A549 (cell line): ENCODE measurements around the gene AFF3. TPM values are rescaled to one million over a fixed set of nuclear protein-coding genes. Genes with fewer than 3 reads are reported as not detected.

Source experiments
- ATAC-seq, 2 experiments: fragments of 200-7000 bp in 1 of 2; fragments of >200 bp in 1 of 2; cut with Nextera tagmentation in 1 of 2; cut with Tn5 transposase in 1 of 2; 3 replicates each; pipeline versions ENCODE4 v1.8.0 to v1.9.1; 2018 to 2020; ENCODE audit warnings: mild to moderate bottlenecking in 1 of 2, moderate library complexity in 1 of 2
- CTCF ChIA-PET: fragments of 300-600 bp; sonication (Branson Sonifier 250); formaldehyde crosslinking; extraction: SDS; loops from one replicate; lab custom pipeline; 2021; ENCODE audit warnings: antibody characterized with exemption, inconsistent platforms; lab: Yijun Ruan, JAX
- POLR2A ChIA-PET: fragments of 350-600 bp; formaldehyde crosslinking; extraction: SDS; loops from one replicate; lab custom pipeline; 2021; ENCODE audit warnings: antibody characterized with exemption, inconsistent platforms; lab: Yijun Ruan, JAX
- DNase-seq, 2 experiments: peaks; one replicate each; pipeline versions ENCODE4 v3.0.0 to v3.0.0-alpha.2; 2011 to 2016; ENCODE audit warnings: low read depth in 1 of 2, low spot score in 1 of 2
- FAIRE-seq: peaks from 2 replicates; lab custom pipeline; 2011; peaks lifted over from hg19 to GRCh38; lab: Jason Lieb, UNC
- H3K27ac ChIP-seq, 2 experiments: fragments of >200 bp; sonication (Bioruptor Twin); formaldehyde crosslinking; 3 replicates each; pipeline ENCODE4 v1.5.1; 2016 to 2017
- H3K4me1 ChIP-seq: fragments of >200 bp; sonication (Bioruptor Twin); formaldehyde crosslinking; 3 replicates; pipeline ENCODE4 v1.6.1; 2016
- H3K4me2 ChIP-seq: fragments of >200 bp; sonication (Bioruptor Twin); formaldehyde crosslinking; 3 replicates; pipeline ENCODE4 v1.6.1; 2016
- H3K4me3 ChIP-seq: fragments of >200 bp; sonication (Bioruptor Twin); formaldehyde crosslinking; 3 replicates; pipeline ENCODE4 v1.5.1; 2016
- H3K9me3 ChIP-seq: fragments of >200 bp; sonication (Bioruptor Twin); formaldehyde crosslinking; 3 replicates; pipeline ENCODE4 v1.6.1; 2016
- ATOH8 ChIP-seq: fragments of 250-450 bp; sonication (Bioruptor Pico); IDR thresholded peaks from 2 replicates; pipeline ENCODE4 v1.5.0; 2020; ENCODE audit warnings: low read depth, mild to moderate bottlenecking, moderate library complexity
- CBX2 ChIP-seq: fragments of 200-600 bp; sonication (generic); IDR thresholded peaks from 2 replicates; pipeline ENCODE4 v1.6.1; 2016; ENCODE audit warnings: low read depth, mild to moderate bottlenecking, borderline replicate concordance
- CEBPB ChIP-seq, 2 experiments: fragments of >200 bp in 1 of 2; sonication (Bioruptor Twin) in 1 of 2; formaldehyde crosslinking in 1 of 2; IDR thresholded peaks; 2 replicates each; pipeline ENCODE4 v1.6.1; 2012 to 2016
- CHD4 ChIP-seq: fragments of 200-600 bp; sonication (generic); IDR thresholded peaks from 2 replicates; pipeline ENCODE4 v1.6.1; 2016; ENCODE audit warnings: antibody characterized with exemption, mild to moderate bottlenecking, borderline replicate concordance
- CTCF ChIP-seq: fragments of >200 bp; sonication (Bioruptor Twin); formaldehyde crosslinking; IDR thresholded peaks from 3 replicates; pipeline ENCODE4 v1.5.1; 2016
- GATA3 ChIP-seq: IDR thresholded peaks from 2 replicates; pipeline ENCODE4 v1.6.1; 2012; ENCODE audit warnings: borderline replicate concordance
- HMGXB4 ChIP-seq: fragments of 250-450 bp; sonication (Bioruptor Pico); IDR thresholded peaks from 2 replicates; pipeline ENCODE4 v1.5.0; 2021; ENCODE audit warnings: mild to moderate bottlenecking, moderate library complexity, borderline replicate concordance
- HOXB5 ChIP-seq: fragments of 250-450 bp; sonication (Bioruptor Pico); IDR thresholded peaks from 2 replicates; pipeline ENCODE4 v1.5.0; 2020; ENCODE audit warnings: mild to moderate bottlenecking, moderate library complexity
- JUNB ChIP-seq: fragments of >200 bp; sonication (Bioruptor Twin); formaldehyde crosslinking; IDR thresholded peaks from 2 replicates; pipeline ENCODE4 v1.6.1; 2016
- MAFK ChIP-seq: fragments of 450-650 bp; IDR thresholded peaks from 2 replicates; pipeline ENCODE4 v1.6.1; 2014; ENCODE audit not compliant: partially characterized antibody
- MAZ ChIP-seq: fragments of 150-350 bp; IDR thresholded peaks from 2 replicates; pipeline ENCODE4 v1.6.1; 2014; ENCODE audit warnings: antibody characterized with exemption, low read depth, low read length, borderline replicate concordance
- POLR2A ChIP-seq: IDR thresholded peaks from 2 replicates; pipeline ENCODE4 v1.6.1; 2012; ENCODE audit warnings: mild to moderate bottlenecking, low read length
- POLR2AphosphoS2 ChIP-seq: conservative IDR thresholded peaks from 2 replicates; pipeline ENCODE4 v1.6.1; 2012; ENCODE audit warnings: low read length, improper control_type of control experiment, inconsistent platforms
- RAD21 ChIP-seq, 2 experiments: fragments of >200 bp in 1 of 2; sonication (Bioruptor Twin) in 1 of 2; formaldehyde crosslinking in 1 of 2; IDR thresholded peaks in 1 of 2; conservative IDR thresholded peaks in 1 of 2; 2 replicates in 1 of 2; 3 replicates in 1 of 2; pipeline ENCODE4 v1.6.1; 2012 to 2018; ENCODE audit warnings: inconsistent platforms in 1 of 2
- RARB ChIP-seq: fragments of 250-450 bp; sonication (Bioruptor Pico); IDR thresholded peaks from 2 replicates; pipeline ENCODE4 v1.8.0; 2021; ENCODE audit warnings: mild to moderate bottlenecking, moderate library complexity
- RCOR1 ChIP-seq: fragments of 150-350 bp; IDR thresholded peaks from 2 replicates; pipeline ENCODE4 v1.6.1; 2014; ENCODE audit warnings: antibody characterized with exemption, low read length, low read depth
- SMC3 ChIP-seq: fragments of >200 bp; sonication (Bioruptor Twin); formaldehyde crosslinking; IDR thresholded peaks from 3 replicates; pipeline ENCODE4 v1.6.1; 2018; ENCODE audit warnings: inconsistent platforms
- SREBF2 ChIP-seq: fragments of 450-650 bp; IDR thresholded peaks from 2 replicates; pipeline ENCODE4 v1.6.1; 2014; ENCODE audit warnings: mild to moderate bottlenecking, moderate library complexity
- TP53 ChIP-seq: fragments of 250-450 bp; sonication (Bioruptor Pico); IDR thresholded peaks from 2 replicates; pipeline ENCODE4 v1.5.0; 2021; ENCODE audit warnings: mild to moderate bottlenecking, moderate library complexity
- USF2 ChIP-seq: fragments of 450-650 bp; IDR thresholded peaks from 2 replicates; pipeline ENCODE4 v1.6.1; 2014; ENCODE audit warnings: antibody characterized with exemption
- ZNF302 ChIP-seq: fragments of 250-450 bp; sonication (Bioruptor Pico); IDR thresholded peaks from 2 replicates; pipeline ENCODE4 v1.9.0; 2021; ENCODE audit warnings: inconsistent platforms, mild to moderate bottlenecking, moderate library complexity
- WGBS: methylation state at CpG from one replicate; pipeline ENCODE4 v1.1.6; 2017; ENCODE audit errors: missing lambda C conversion rate; 5-methylcytosine and 5-hydroxymethylcytosine counted together
- polyA plus RNA-seq, 4 experiments: library from polyadenylated mRNA; depleted of rRNA in 3 of 4; stranded (reverse); fragments of >200 nt; fragmentation: RNase III in 1 of 4; extraction: RNeasy Plus Mini Kit Qiagen cat#74134 plus additional on column Dnase treatment in 1 of 4; gene quantifications; 2 replicates in 3 of 4; 3 replicates in 1 of 4; pipeline ENCODE4 v1.2.3, GENCODE V29; 2011 to 2017

Gene AFF3
- polyA plus RNA-seq, 2 of the 4 experiments (the other 2 are of a cell fraction), result not detected

GRCh38 chr2:99559075-99559662 lies 583.2 kb downstream of the AFF3 start:
- POLR2A ChIA-PET, result no interaction called here
- CTCF ChIA-PET, result interaction anchor here (0.6 to 6.2 kb wide), 36 partner anchors 9 to 821 kb away, joined by 3 to 74 read pairs (median 4); no protein-coding TSS in a partner anchor
- Histone ChIP-seq H3K4me3 (no peak overlapping the region), H3K4me1 (no peaks in the 10 kb centered on the region), H3K27ac (no peak overlapping the region)
- WGBS, result under 1% methylated on average over 17 of the region's 17 CpGs
- TF ChIP-seq SMC3 (peak; percentile 92), RAD21 (conservative IDR thresholded peaks at IDR 0.05 in 1 of 2, IDR thresholded peaks at IDR 0.05 in 1 of 2) (peak; percentile 94 to 96), ZNF302 (CRISPR knock-in tag) (no peak), POLR2A (no peak), HMGXB4 (CRISPR knock-in tag) (no peak), CTCF (peak; percentile 94), MAFK (no peak), ATOH8 (no peak), CBX2 (no peak), POLR2AphosphoS2 (no peak), MAZ (no peak), HOXB5 (no peak), GATA3 (no peak), TP53 (CRISPR knock-in tag) (no peak)
- TF ChIP-seq, all 56 proteins: peak for 3
- Histone ChIP-seq H3K9me3 (no peaks in the 10 kb centered on the region), H3K4me2 (0 out of 3 replicates have a peak overlapping the region, but pooled peaks have one; percentile 12)
- DNase-seq, result peak; percentile 67 to 71
- peak; percentile 91 to 98 for ATAC-seq
- no peak for FAIRE-seq

GRCh38 chr2:99555404-99555803 lies 587.0 kb downstream of the AFF3 start:
- ATAC-seq (no peak), DNase-seq (no peak), FAIRE-seq (no peak)
- H3K4me1 ChIP-seq, result no peaks in the 10 kb centered on the region
- no peaks in the 10 kb centered on the region for H3K9me3 ChIP-seq
- H3K4me2 ChIP-seq, result no peak overlapping the region
- H3K27ac ChIP-seq, result no peak overlapping the region
- H3K4me3 ChIP-seq, result no peak overlapping the region
- CTCF ChIA-PET, result no interaction called here
- TF ChIP-seq SREBF2 (no peak), CEBPB (IDR thresholded peaks at IDR 0.05) (no peak), USF2 (no peak), ATOH8 (no peak), RARB (CRISPR knock-in tag) (no peak), CHD4 (no peak), RCOR1 (no peak), JUNB (no peak)
- WGBS, result 37% methylated on average over 2 of the region's 2 CpGs
- POLR2A ChIA-PET, result no interaction called here
